Colon (tissue), 2 donors: ENCODE measurements around the gene RASAL2.

Experiments
- FAIRE-seq: peaks from 2 replicates; lab custom pipeline; 2012; peaks lifted over from hg19 to GRCh38; lab: Jason Lieb, UNC
- donor health status: control.
- donor health status: control.

The RASAL2 gene

GRCh38 chr1:178093951-178094738 is at the start of gene RASAL2:
Gene RASAL2, plus strand, starts transcription at chr1:178094104. Its CDS starts 389 bp downstream, at chr1:178094493.
- no peak for FAIRE-seq

GRCh38 chr1:178046591-178047270 is 47.2 kb upstream of the RASAL2 start:
- FAIRE-seq = no peak

DNA sequence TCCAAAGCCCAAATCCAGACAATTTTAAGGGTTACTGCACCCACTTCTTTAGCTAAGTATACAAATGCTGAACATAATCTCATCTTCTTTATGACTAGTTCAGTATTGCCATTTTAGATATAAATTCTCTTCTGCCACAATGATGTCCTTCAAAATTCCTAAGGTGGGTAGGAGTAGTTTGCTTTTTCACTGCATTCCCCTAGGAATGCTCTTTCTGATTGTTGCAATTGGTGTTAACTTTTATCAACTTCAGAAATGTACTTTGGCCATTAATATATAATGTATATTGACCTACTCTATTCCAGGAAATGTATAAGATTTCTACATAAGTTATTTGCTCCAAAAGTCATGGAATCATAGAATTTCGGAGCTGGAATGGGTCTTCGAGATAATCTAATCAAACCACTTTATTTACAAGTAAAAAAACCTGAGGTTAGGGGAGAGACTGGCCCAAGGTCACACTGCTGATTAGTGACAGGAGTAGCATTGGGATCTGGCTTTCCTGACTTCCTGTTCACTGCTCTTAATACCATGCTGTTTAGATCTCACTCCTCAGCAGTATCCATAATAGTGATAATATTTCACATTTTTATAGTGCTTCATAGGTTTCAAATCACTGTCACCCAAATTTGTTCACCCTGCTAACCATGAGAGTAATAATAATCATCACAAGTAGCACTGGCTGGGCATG is 46.4 kb upstream of the RASAL2 start:
- FAIRE-seq = no peak

- FAIRE-seq = no peak
These were observed 45.5 kb upstream of the RASAL2 start for GRCh38 chr1:178048426-178048825.

GRCh38 chr1:178048883-178049282 is 45.0 kb upstream of the RASAL2 start:
- no peak for FAIRE-seq

GRCh38 chr1:178050084-178050483 is 43.8 kb upstream of the RASAL2 start:
- FAIRE-seq = no peak

- FAIRE-seq = no peak
These were observed 42.8 kb upstream of the RASAL2 start for GRCh38 chr1:178051071-178051470.

GRCh38 chr1:178052650-178053461 is 41.0 kb upstream of the RASAL2 start:
- FAIRE-seq = no peak

DNA sequence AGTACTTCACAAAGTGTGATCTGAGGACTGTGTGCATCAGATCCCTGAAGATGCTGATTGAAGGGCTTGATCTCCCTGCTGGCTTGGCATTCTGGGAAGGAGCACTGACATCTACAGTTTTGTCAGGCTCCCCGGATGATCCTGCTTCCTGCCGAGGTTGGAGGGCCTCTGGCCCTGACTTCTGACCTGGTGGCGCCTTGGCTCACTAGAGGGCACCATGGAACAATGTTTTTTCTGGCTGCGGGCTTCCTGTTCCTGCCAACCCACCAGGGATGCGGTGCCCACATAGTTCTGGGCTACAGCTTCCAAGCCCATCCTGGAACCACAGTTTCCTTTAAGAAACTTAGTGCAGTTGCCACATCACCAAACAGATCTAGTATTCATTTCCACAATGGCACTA is 38.8 kb upstream of the RASAL2 start:
- FAIRE-seq = no peak

- no peak for FAIRE-seq
These were observed 38.0 kb upstream of the RASAL2 start for GRCh38 chr1:178055779-178056471.

- FAIRE-seq = no peak
These were observed 36.7 kb upstream of the RASAL2 start for GRCh38 chr1:178057141-178057765.

DNA sequence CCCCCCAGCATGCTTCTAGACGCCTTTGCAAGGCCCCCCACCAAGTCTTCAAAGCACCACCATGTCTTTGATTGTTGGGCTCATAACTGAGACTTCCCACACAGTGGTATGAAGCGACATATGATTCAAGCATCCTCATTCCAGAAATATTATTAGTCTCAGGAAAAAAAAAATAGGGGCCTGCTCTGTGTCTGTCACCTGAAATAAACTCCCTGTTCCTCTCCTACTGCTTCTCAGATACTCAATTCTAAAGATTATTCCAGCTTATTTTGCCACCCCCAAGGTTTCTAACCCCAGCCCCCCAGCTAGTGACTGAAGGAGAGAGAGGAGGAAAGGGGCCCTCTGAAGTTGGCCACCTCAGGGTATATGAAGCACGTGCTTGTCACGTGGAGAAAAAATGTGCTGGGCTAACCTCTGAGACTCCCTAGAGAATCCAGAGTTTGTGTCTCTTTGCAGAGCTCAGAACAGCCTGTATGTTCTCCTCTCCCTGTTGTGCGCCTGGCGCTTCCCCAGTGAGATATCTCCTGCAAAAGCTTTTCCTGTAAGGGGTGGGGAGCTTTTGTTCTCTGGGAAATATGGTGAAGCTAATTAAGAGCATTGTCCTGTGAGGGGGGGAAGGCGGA is 35.9 kb upstream of the RASAL2 start:
- no peak for FAIRE-seq

- FAIRE-seq = no peak
These were observed 32.9 kb upstream of the RASAL2 start for GRCh38 chr1:178060789-178061556.

DNA sequence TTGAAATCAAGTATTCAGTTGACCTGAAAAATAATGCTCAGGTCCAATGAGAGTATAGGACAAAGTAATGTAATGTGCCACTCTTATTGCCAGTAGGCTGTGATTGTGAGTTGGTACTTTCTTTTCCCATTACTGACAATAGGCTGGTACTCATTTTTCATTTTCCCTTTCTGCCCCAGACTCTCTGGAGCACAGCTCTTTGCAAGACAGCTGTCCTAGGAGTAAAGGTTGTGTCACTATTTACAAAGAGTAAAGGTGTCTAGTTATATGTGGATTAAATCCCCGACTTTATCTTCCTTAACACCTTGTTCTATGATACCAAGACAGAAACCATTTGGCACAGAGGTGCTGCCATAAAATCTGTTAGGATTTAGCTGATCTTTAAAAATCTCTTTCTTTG is 32.3 kb upstream of the RASAL2 start:
- FAIRE-seq = no peak

GRCh38 chr1:178064191-178064821 is 29.6 kb upstream of the RASAL2 start:
- FAIRE-seq = no peak

DNA sequence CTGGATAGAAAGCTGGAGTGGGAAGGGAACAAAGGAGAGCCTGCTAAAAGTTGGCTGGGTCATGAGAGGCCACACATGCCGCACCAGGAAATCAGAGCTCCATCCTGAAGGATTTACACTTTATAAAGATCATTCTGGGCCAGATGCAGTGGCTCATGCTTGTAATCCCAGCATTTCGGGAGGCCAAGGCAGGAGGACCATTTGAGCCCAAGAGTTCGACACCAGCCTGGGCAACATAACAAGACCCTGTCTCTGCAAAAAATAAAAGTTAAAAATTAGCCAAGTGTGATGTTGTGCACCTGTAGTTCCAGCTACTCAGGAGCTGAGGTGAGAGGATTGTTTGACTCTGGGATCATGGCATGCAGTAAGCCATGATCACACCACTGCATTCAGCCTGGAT is 28.7 kb upstream of the RASAL2 start:
- no peak for FAIRE-seq

- no peak for FAIRE-seq
These were observed 27.5 kb upstream of the RASAL2 start for GRCh38 chr1:178066296-178066907.

DNA sequence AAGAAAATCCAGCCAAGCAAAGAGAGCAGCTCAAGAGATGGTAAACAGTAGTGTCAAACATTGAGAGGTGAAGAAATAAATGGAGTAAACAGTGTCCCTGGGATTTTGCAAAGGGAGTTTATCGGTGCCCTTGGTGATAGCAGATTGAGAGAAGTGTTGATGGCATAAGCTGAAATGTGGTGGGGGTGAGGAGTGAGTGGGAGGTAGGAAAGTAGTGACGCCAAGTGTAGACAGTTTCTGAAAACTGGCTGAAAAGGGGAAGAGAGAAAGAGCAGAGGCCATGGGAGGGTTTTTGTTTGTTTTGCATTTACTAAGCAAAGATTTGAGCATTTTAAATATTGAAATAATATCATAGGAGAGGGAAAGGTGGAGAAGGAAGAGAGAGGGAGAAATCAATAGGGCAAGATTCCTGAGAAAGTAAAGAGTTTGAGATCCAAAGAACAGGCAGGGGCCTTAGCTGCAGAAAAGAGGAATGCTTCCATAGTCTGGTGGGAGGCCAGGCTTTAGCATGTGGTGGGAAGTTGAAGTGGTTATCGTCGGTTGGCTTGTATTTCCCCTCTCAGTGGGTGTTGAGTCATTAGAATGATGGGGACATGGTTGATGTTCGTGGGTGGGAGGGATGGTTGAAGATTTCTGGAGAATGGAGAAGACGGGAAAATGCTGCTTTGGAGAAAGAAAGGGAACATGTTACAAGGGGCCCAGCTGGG is 26.8 kb upstream of the RASAL2 start:
- no peak for FAIRE-seq
